ENCODE measurements around the gene SERPINB12. TPM values are rescaled to one million over a fixed set of nuclear protein-coding genes. Genes with fewer than 3 reads are reported as not detected.

The SERPINB12 gene
- total RNA-seq, 2 experiments from 2014 or later: not detected

DNA sequence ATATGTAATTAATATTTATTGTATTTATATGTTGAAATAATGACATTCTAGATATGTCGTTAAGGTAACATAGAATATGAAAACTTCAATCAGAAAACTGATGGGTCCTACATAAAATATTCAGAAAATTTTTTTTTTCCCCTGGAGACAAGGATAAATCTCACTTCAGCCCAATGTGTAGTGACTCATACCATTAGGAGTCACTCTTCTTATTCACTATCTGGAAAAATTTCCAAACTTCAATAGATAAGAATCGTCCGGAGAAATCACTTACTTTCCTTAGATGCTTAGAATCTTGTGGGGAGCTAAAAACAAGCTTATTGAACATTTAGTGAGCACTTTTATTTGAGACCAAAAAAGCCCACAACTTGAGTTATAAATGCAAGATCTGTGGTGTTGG lies 49.6 kb downstream of the SERPINB12 start:
- intact Hi-C loops (cut with micrococcal nuclease; ENCODE audit: unreplicated experiment): no loop called here
- no peak overlapping the region for H3K4me3 ChIP-seq (ENCODE audit: low read depth, low read length, poor library complexity, severe bottlenecking)
- TF ChIP-seq, protein P1, sequence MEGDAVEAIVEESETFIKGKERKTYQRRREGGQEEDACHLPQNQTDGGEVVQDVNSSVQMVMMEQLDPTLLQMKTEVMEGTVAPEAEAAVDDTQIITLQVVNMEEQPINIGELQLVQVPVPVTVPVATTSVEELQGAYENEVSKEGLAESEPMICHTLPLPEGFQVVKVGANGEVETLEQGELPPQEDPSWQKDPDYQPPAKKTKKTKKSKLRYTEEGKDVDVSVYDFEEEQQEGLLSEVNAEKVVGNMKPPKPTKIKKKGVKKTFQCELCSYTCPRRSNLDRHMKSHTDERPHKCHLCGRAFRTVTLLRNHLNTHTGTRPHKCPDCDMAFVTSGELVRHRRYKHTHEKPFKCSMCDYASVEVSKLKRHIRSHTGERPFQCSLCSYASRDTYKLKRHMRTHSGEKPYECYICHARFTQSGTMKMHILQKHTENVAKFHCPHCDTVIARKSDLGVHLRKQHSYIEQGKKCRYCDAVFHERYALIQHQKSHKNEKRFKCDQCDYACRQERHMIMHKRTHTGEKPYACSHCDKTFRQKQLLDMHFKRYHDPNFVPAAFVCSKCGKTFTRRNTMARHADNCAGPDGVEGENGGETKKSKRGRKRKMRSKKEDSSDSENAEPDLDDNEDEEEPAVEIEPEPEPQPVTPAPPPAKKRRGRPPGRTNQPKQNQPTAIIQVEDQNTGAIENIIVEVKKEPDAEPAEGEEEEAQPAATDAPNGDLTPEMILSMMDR (conservative IDR thresholded peaks at IDR 0.05; ENCODE audit: low read length): no peak
- ChIA-PET CTCF (ENCODE audit: unreplicated experiment) (no interaction called here), POLR2A (no interaction called here)
- no peak overlapping the region for H2AFZ ChIP-seq (ENCODE audit: low read length)
- no TSS peak for BruUV-seq (replicated peaks)
- no peak overlapping the region for H3K4me2 ChIP-seq (ENCODE audit: low read length)
- H3K27ac ChIP-seq (ENCODE audit: low read depth, low read length, poor library complexity, severe bottlenecking): no peak overlapping the region
- H3K9me3 ChIP-seq (ENCODE audit: low read length): no peaks in the 10 kb centered on the region
- H3K4me1 ChIP-seq (ENCODE audit: insufficient read depth, low read length, poor library complexity, severe bottlenecking): no peaks in the 10 kb centered on the region
- no peaks in the 10 kb centered on the region for H3K9me2 ChIP-seq (ENCODE audit: insufficient read depth, low read length)
- no peaks in the 10 kb centered on the region for H4K20me1 ChIP-seq (ENCODE audit: insufficient read depth, low read length)
- H3K36me3 ChIP-seq (ENCODE audit: insufficient read depth, low read length): no peaks in the 10 kb centered on the region
- no peak for DNase-seq (ENCODE audit: low spot score)
- no peaks in the 10 kb centered on the region for H3K79me2 ChIP-seq (ENCODE audit: insufficient read depth, low read depth, low read length)

GRCh38 chr18:63592471-63592870 lies 50.3 kb downstream of the SERPINB12 start:
- TF ChIP-seq, protein P1 (conservative IDR thresholded peaks at IDR 0.05; ENCODE audit: low read length): no peak
- no peak for TF ChIP-seq EZH2phosphoT487 (IDR thresholded peaks at IDR 0.05; ENCODE audit: borderline replicate concordance, low read depth, low read length)
- Histone ChIP-seq H3K79me2 (ENCODE audit: insufficient read depth, low read depth, low read length) (no peaks in the 10 kb centered on the region), H2AFZ (ENCODE audit: low read length) (no peak overlapping the region), H3K27ac (ENCODE audit: low read depth, low read length, poor library complexity, severe bottlenecking) (no peak overlapping the region), H3K36me3 (ENCODE audit: insufficient read depth, low read length) (no peaks in the 10 kb centered on the region), H3K4me3 (ENCODE audit: low read depth, low read length, poor library complexity, severe bottlenecking) (no peak overlapping the region), H3K4me1 (ENCODE audit: insufficient read depth, low read length, poor library complexity, severe bottlenecking) (no peaks in the 10 kb centered on the region), H3K9me3 (ENCODE audit: low read length) (no peaks in the 10 kb centered on the region), H3K9me2 (ENCODE audit: insufficient read depth, low read length) (no peaks in the 10 kb centered on the region), H4K20me1 (ENCODE audit: insufficient read depth, low read length) (no peaks in the 10 kb centered on the region), H3K4me2 (ENCODE audit: low read length) (no peak overlapping the region)
- intact Hi-C loops (cut with micrococcal nuclease; ENCODE audit: unreplicated experiment): no loop called here
- no TSS peak for BruUV-seq (replicated peaks)
- no peak for DNase-seq (ENCODE audit: low spot score)
- POLR2A ChIA-PET: no interaction called here
- CTCF ChIA-PET (ENCODE audit: unreplicated experiment): no interaction called here

- Histone ChIP-seq H2AFZ (ENCODE audit: low read length) (no peak overlapping the region), H3K79me2 (ENCODE audit: insufficient read depth, low read depth, low read length) (no peaks in the 10 kb centered on the region), H3K4me2 (ENCODE audit: low read length) (no peak overlapping the region), H3K4me3 (ENCODE audit: low read depth, low read length, poor library complexity, severe bottlenecking) (no peak overlapping the region), H4K20me1 (ENCODE audit: insufficient read depth, low read length) (no peaks in the 10 kb centered on the region), H3K36me3 (ENCODE audit: insufficient read depth, low read length) (no peaks in the 10 kb centered on the region), H3K4me1 (ENCODE audit: insufficient read depth, low read length, poor library complexity, severe bottlenecking) (no peaks in the 10 kb centered on the region), H3K27ac (ENCODE audit: low read depth, low read length, poor library complexity, severe bottlenecking) (no peak overlapping the region), H3K9me2 (ENCODE audit: insufficient read depth, low read length) (no peaks in the 10 kb centered on the region), H3K9me3 (ENCODE audit: low read length) (no peaks in the 10 kb centered on the region)
- DNase-seq (ENCODE audit: low spot score): no peak
- BruUV-seq (replicated peaks): no TSS peak
- TF ChIP-seq, protein P1 (conservative IDR thresholded peaks at IDR 0.05; ENCODE audit: low read length): no peak
- no peak for TF ChIP-seq EZH2phosphoT487 (IDR thresholded peaks at IDR 0.05; ENCODE audit: borderline replicate concordance, low read depth, low read length)
- ChIA-PET CTCF (ENCODE audit: unreplicated experiment) (no interaction called here), POLR2A (no interaction called here)
- intact Hi-C loops (cut with micrococcal nuclease; ENCODE audit: unreplicated experiment): no loop called here
Observed at GRCh38 chr18:63596964-63597363, 54.8 kb downstream of the SERPINB12 start.

Data from OCI-LY7 (cell line).